ENCODE measurements around the gene KCP. TPM values are rescaled to one million over a fixed set of nuclear protein-coding genes. Genes with fewer than 3 reads are reported as not detected.

Gene KCP
- total RNA-seq, 1 donor from 2014 or later: 1.3 TPM

- no peaks in the 10 kb centered on the region for H3K36me3 ChIP-seq
- ATAC-seq: peak; percentile 79
- H3K9me3 ChIP-seq: no peaks in the 10 kb centered on the region
- H3K4me1 ChIP-seq: no peaks in the 10 kb centered on the region
- TF ChIP-seq CTCF (IDR thresholded peaks at IDR 0.05): no peak
- H3K27me3 ChIP-seq: peaks cover 15% of the 10 kb centered on the region
- H3K4me3 ChIP-seq: peak overlapping the region; percentile 60
- intact Hi-C loops (cut with DNase I): no loop called here
- peak; percentile 88 for DNase-seq
- peak overlapping the region; percentile 68 for H3K27ac ChIP-seq
These were observed 30.2 kb upstream of the KCP start for GRCh38 chr7:128940494-128941322.

DNA sequence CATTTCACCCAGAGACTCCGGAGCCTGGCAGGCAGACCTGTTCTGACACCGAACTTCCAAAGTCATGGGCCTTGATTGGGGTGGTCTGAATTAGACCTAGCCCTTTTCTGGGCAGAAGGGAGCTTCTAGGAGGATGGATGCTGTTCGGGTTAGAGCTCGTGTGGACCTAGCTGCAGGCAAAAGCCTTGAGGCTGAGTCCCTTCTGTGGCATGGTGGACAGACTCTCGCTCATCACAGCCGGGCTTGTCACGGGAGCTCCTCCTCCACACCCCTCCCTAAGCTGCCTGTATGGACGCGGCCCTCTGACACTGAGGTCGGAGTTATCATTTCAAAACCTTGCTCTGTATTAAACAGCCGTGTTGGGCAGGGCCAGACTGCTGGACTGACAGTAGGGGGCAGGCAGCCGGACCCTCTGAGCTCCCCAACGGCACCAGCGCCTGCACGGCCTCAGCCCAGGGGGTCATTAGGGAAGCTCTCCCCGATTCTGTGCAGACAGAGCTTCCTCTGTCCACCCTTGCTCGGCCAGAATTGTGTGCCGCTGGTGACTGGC lies 29.4 kb upstream of the KCP start:
- no peak for TF ChIP-seq CTCF (IDR thresholded peaks at IDR 0.05)
- Histone ChIP-seq H3K36me3 (no peaks in the 10 kb centered on the region), H3K4me1 (no peaks in the 10 kb centered on the region), H3K27me3 (peaks cover 15% of the 10 kb centered on the region), H3K9me3 (no peaks in the 10 kb centered on the region), H3K27ac (peak overlapping the region; percentile 68), H3K4me3 (peak overlapping the region; percentile 60)
- DNase-seq (peak; percentile 70), ATAC-seq (peak; percentile 35)
- intact Hi-C loops (cut with DNase I): no loop called here

GRCh38 chr7:128939075-128939860 lies 28.8 kb upstream of the KCP start:
- no peaks in the 10 kb centered on the region for H3K9me3 ChIP-seq
- DNase-seq: peak; percentile 77
- peak overlapping the region; percentile 60 for H3K4me3 ChIP-seq

GRCh38 chr7:128938544-128939074 lies 28.1 kb upstream of the KCP start:
- peak overlapping the region; percentile 60 for H3K4me3 ChIP-seq
- no peak for TF ChIP-seq CTCF (IDR thresholded peaks at IDR 0.05)
- ATAC-seq: peak; percentile 39
- H3K27ac ChIP-seq: peak overlapping the region; percentile 68
- intact Hi-C loops (cut with DNase I): no loop called here
- H3K9me3 ChIP-seq: no peaks in the 10 kb centered on the region
- peak; percentile 83 for DNase-seq
- H3K27me3 ChIP-seq: peaks cover 15% of the 10 kb centered on the region
- no peaks in the 10 kb centered on the region for H3K4me1 ChIP-seq
- H3K36me3 ChIP-seq: no peaks in the 10 kb centered on the region

More at GRCh38 chr7:128939075-128939860, 28.8 kb upstream of the KCP start:
- intact Hi-C loops (cut with DNase I): no loop called here
- Histone ChIP-seq H3K27me3 (peaks cover 15% of the 10 kb centered on the region), H3K4me1 (no peaks in the 10 kb centered on the region), H3K27ac (peak overlapping the region; percentile 68), H3K36me3 (no peaks in the 10 kb centered on the region)
- ATAC-seq: peak; percentile 56
- no peak for TF ChIP-seq CTCF (IDR thresholded peaks at IDR 0.05)

DNA sequence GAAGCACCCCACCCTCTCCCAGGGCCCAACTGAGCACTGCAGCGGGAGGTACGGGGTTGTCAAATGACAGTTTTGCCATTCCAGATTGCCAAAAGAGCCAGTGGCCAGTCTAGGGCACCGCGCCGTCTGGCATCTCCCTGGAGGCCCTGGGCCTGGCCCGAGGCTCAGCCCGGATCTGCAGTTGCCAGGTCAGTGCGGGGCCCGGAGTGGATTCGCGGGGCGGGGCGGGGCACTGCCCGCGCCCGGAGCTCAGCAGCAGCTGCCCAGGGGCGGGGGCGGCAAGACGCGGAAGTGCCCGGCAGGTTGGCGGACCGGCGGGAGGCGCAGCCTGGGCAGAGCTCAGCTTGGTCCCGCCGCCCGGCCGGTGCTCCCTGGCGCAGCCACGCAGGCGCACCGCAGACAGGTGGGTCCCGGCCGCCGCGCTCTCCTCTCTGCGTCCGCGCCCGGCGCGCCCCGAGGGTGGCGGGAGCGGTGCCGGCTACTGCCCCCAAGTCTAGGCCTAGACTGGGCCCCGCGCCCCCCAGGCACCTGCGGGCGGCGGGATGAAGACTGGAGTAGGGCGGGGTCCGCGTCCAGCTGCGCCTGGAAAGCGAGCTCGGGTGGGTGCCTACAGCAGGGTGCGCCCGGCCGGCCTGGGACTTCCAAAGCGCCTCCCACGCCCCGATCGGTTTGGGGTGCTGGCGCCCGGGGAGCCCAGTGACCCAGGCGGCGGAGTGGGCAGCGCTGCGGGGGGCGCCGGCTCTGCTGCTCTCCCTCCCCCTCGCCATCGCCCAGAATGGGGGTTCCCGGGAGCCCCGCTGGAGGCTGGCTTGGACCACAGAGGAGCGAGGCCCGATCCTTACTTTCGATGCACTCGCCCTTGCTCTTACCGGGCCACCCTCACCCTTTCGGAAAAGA lies 27.4 kb upstream of the KCP start, which contains the start of gene IRF5:
TSS of gene IRF5 (plus strand) at position 281 of the 897 bp plus-strand sequence. CDS start 4,155 bp downstream, outside the sequence.
- Histone ChIP-seq H3K9me3 (no peaks in the 10 kb centered on the region), H3K4me3 (peak within 1 kb of the TSS; percentile 60), H3K4me1 (peaks cover 2% of the 10 kb centered on the region), H3K27me3 (peaks cover 15% of the 10 kb centered on the region), H3K27ac (peak within 1 kb of the TSS; percentile 68), H3K36me3 (no peaks in the 10 kb centered on the region)
- DNase-seq (peak; percentile 88), ATAC-seq (peak; percentile 71)
- TF ChIP-seq CTCF (IDR thresholded peaks at IDR 0.05): no peak
- intact Hi-C loops (cut with DNase I): no loop called here

Measured in upper lobe of right lung (tissue), 1 donor.